GM12878 (cell line): ENCODE results near the gene LRRC14B. TPM values are rescaled to one million over a fixed set of nuclear protein-coding genes. Genes with fewer than 3 reads are reported as not detected.
"Not testable (repeated sequence)": the region's sequence is repeated elsewhere in the genome, so short reads cannot be mapped to it uniquely, and the experiment has no call there.

Source experiments
- ATAC-seq: fragments of 200-7000 bp; cut with Tn5 transposase; 3 replicates; pipeline ENCODE4 v1.9.1; 2020; ENCODE audit warnings: mild to moderate bottlenecking, moderate library complexity
- BruUV-seq: library from RNA; stranded (reverse); fragments of 400-500 nt; replicated peaks from 2 replicates; lab custom pipeline; 2021; lab: Mats Ljungman, UMichigan
- CTCF ChIA-PET: fragments of 300-600 bp; sonication (Branson Sonifier 250); formaldehyde crosslinking; extraction: SDS; loops from one replicate; lab custom pipeline; 2021; ENCODE audit warnings: inconsistent platforms; lab: Yijun Ruan, JAX
- POLR2A ChIA-PET: fragments of 350-600 bp; formaldehyde crosslinking; extraction: SDS; loops from one replicate; lab custom pipeline; 2021; ENCODE audit warnings: inconsistent platforms; lab: Charles Lee
- RAD21 ChIA-PET: fragments of 300-600 bp; sonication (Branson Sonifier 250); formaldehyde crosslinking; loops from one replicate; lab custom pipeline; 2023; ENCODE audit warnings: antibody characterized with exemption; ENCODE audit not compliant: unreplicated experiment; lab: Charles Lee
- SMC1A ChIA-PET: fragments of 300-600 bp; sonication (Branson Sonifier 250); formaldehyde crosslinking; loops from one replicate; lab custom pipeline; 2023; ENCODE audit not compliant: unreplicated experiment, uncharacterized antibody; lab: Charles Lee
- DNase-seq: peaks from one replicate; pipeline ENCODE4 v3.0.0-alpha.2; 2011; ENCODE audit warnings: low read depth, low spot score
- FAIRE-seq: peaks from 3 replicates; lab custom pipeline; 2011; peaks lifted over from hg19 to GRCh38; lab: Jason Lieb, UNC
- H2AFZ ChIP-seq: 2 replicates; pipeline ENCODE4 v1.6.0; 2011; ENCODE audit warnings: low read depth, low read length, control low read depth; ENCODE audit not compliant: control insufficient read depth
- H3K27ac ChIP-seq: 2 replicates; pipeline ENCODE4 v1.5.1; 2011; ENCODE audit warnings: control low read depth; ENCODE audit not compliant: control insufficient read depth, insufficient read depth
- H3K27me3 ChIP-seq, 2 experiments: replicated peaks in 1 of 2; 2 replicates each; pipeline versions ENCODE4 v1.6.0 to v1.6.1; 2011; ENCODE audit warnings: low read length in 1 of 2; ENCODE audit not compliant: control insufficient read depth in 2 of 2, insufficient read depth in 2 of 2
- H3K36me3 ChIP-seq, 2 experiments: 2 replicates each; pipeline ENCODE4 v1.5.1; 2011; ENCODE audit warnings: low read length in 1 of 2; ENCODE audit not compliant: control insufficient read depth in 2 of 2, insufficient read depth in 2 of 2
- H3K4me1 ChIP-seq: 2 replicates; pipeline ENCODE4 v1.6.1; 2011; ENCODE audit warnings: mild to moderate bottlenecking, low read length, moderate library complexity, mixed read lengths; ENCODE audit not compliant: control insufficient read depth, insufficient read depth
- H3K4me2 ChIP-seq: 2 replicates; pipeline ENCODE4 v1.6.0; 2011; ENCODE audit warnings: control low read depth; ENCODE audit not compliant: control insufficient read depth, insufficient read depth
- H3K4me3 ChIP-seq: fragments of 200-600 bp; sonication (generic); 2 replicates; pipeline ENCODE4 v1.5.1; 2016
- H3K79me2 ChIP-seq: 2 replicates; pipeline ENCODE4 v1.6.0; 2011; ENCODE audit warnings: low read length; ENCODE audit not compliant: control insufficient read depth, insufficient read depth
- H3K9ac ChIP-seq: 2 replicates; pipeline ENCODE4 v1.8.0; 2011; ENCODE audit warnings: low read length, control low read depth, mixed read lengths; ENCODE audit not compliant: control insufficient read depth, insufficient read depth
- H3K9me3 ChIP-seq: replicated peaks from 3 replicates; pipeline ENCODE4 v1.5.1; 2011; ENCODE audit warnings: mild to moderate bottlenecking, low read length; ENCODE audit not compliant: control insufficient read depth, insufficient read depth
- H4K20me1 ChIP-seq: 2 replicates; pipeline ENCODE4 v1.6.0; 2011; ENCODE audit not compliant: control insufficient read depth, insufficient read depth
- WGBS: methylation state at CpG from one replicate; pipeline ENCODE4 v1.1.6; 2016; ENCODE audit warnings: low lambda C conversion rate; ENCODE audit not compliant: insufficient replicate concordance, insufficient coverage; ENCODE audit errors: missing lambda C conversion rate; 5-methylcytosine and 5-hydroxymethylcytosine counted together
- in situ Hi-C: fragments of 300-500 bp; cut with MboI; formaldehyde crosslinking; loops from 9 replicates; pipeline ENCODE4 v1.14.3; 2018; ENCODE audit warnings: mixed read lengths
- intact Hi-C: fragments of 100-400 bp; cut with micrococcal nuclease; formaldehyde crosslinking; loops from one replicate; pipeline ENCODE4 v1.14.2; 2022; ENCODE audit not compliant: unreplicated experiment
- polyA plus RNA-seq, 11 experiments: library from polyadenylated mRNA; depleted of rRNA in 4 of 11; unstranded in 6 of 11; stranded (reverse) in 5 of 11; fragments of >200 nt; fragmentation: Nextera tagmentation in 4 of 11; fragmentation: Illumina TruSeq in 1 of 11; extraction: Ambion mirVana in 4 of 11; extraction: Trizol in 1 of 11; gene quantifications; 1 replicate in 1 of 11; 2 replicates in 10 of 11; pipeline versions ENCODE4 v1.2.1 to v1.2.3, GENCODE V29; 2011 to 2016; ENCODE audit warnings: inconsistent platforms in 2 of 11, missing spikeins in 2 of 11, low read depth in 1 of 11
- total RNA-seq, 4 experiments: library from RNA; depleted of rRNA in 3 of 4; stranded (reverse); fragments of >200 nt in 3 of 4; fragmentation: Illumina TruSeq in 1 of 4; extraction: Trizol in 1 of 4; gene quantifications; 2 replicates each; pipeline versions ENCODE4 v1.2.1 to v1.2.3, GENCODE V29; 2013 to 2021

Gene LRRC14B
- total and polyA plus RNA-seq, 10 of the 15 experiments (the other 5 are each of a cell fraction or from before 2014, with no cell fraction given) = 0.06 to 0.31 (median 0.13) TPM; not detected in 5

GRCh38 chr5:240550-240949 is 49.3 kb downstream of the LRRC14B start:
- in situ Hi-C loops, ATAC-seq, H3K9me3 ChIP-seq, FAIRE-seq, H3K4me3 ChIP-seq, BruUV-seq, SMC1A ChIA-PET, H3K27me3 ChIP-seq, H3K9ac ChIP-seq, H3K4me1 ChIP-seq, RAD21 ChIA-PET, H3K79me2 ChIP-seq, POLR2A ChIA-PET, intact Hi-C loops, H4K20me1 ChIP-seq, CTCF ChIA-PET, DNase-seq, H3K4me2 ChIP-seq, H2AFZ ChIP-seq, H3K27ac ChIP-seq: not testable (repeated sequence)
- H3K36me3 ChIP-seq = peaks cover 2 to 14% of the 10 kb centered on the region in 2 experiments; a peak in 3 of 4 replicates
- WGBS = 97% methylated on average over 7 of the region's 7 CpGs

- H3K9me3 ChIP-seq, H2AFZ ChIP-seq, H3K79me2 ChIP-seq, in situ Hi-C loops, intact Hi-C loops, H3K4me2 ChIP-seq, H3K4me1 ChIP-seq, RAD21 ChIA-PET, ATAC-seq, CTCF ChIA-PET, H3K4me3 ChIP-seq, DNase-seq, H3K27me3 ChIP-seq, SMC1A ChIA-PET, BruUV-seq, H4K20me1 ChIP-seq, FAIRE-seq, H3K9ac ChIP-seq, H3K27ac ChIP-seq, POLR2A ChIA-PET: not testable (repeated sequence)
- H3K36me3 ChIP-seq = peaks cover 2 to 14% of the 10 kb centered on the region in 2 experiments; a peak in 3 of 4 replicates
- 97% methylated on average over 13 of the region's 13 CpGs for WGBS
Measured at GRCh38 chr5:241045-241669, 49.9 kb downstream of the LRRC14B start.

DNA sequence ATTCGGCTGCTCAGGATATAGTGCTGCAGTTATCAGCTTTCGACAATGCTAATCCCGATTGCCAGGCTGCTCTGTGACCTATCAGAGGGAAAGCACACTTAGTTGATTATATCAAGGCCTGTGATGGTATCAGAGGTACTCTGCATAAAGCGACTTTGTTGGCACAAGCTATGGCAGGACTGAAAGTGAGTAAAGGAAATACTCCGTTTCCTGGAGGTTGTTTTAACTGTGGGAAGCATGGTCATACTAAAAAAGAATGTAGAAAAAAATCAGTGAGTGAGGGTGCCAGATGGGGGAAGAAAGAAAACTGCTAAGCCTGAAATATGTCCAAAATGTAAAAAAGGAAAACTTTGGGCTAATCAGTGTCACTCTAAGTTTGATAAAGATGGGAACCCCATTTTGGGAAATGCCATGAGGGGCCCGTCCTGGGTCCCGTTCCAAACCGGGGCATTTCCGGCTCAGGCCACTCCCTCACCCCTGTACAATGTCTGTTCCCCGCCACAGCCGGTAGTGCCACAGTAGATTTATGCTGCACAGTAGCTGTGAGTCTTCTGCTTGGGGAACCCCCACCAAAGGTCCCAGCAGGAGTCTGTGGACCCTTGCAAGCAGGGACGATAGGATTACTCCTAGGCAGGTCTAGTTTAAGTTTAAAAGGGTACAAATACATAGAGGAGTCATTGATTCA is 52.5 kb downstream of the LRRC14B start:
- H3K36me3 ChIP-seq = peaks cover 2 to 14% of the 10 kb centered on the region in 2 experiments; a peak in 3 of 4 replicates
- intact Hi-C loops, H3K79me2 ChIP-seq, ATAC-seq, H3K4me2 ChIP-seq, DNase-seq, FAIRE-seq, H3K27me3 ChIP-seq, BruUV-seq, POLR2A ChIA-PET, H3K9me3 ChIP-seq, in situ Hi-C loops, H3K9ac ChIP-seq, H3K27ac ChIP-seq, H3K4me1 ChIP-seq, H4K20me1 ChIP-seq, H3K4me3 ChIP-seq, H2AFZ ChIP-seq, RAD21 ChIA-PET: not testable (repeated sequence)
- ChIA-PET SMC1A (interaction anchor here (1.7 kb wide), 1 partner anchor 39 kb away, joined by 4 read pairs; no protein-coding TSS in a partner anchor), CTCF (interaction anchor here (1.0 kb wide), 1 partner anchor 658 kb away, joined by 3 read pairs; no protein-coding TSS in a partner anchor)
- 80% methylated on average over 12 of the region's 12 CpGs for WGBS

- H3K4me2 ChIP-seq, H3K27me3 ChIP-seq, DNase-seq, CTCF ChIA-PET, POLR2A ChIA-PET, H3K9me3 ChIP-seq, H3K9ac ChIP-seq, intact Hi-C loops, in situ Hi-C loops, BruUV-seq, H4K20me1 ChIP-seq, H3K27ac ChIP-seq, H3K79me2 ChIP-seq, FAIRE-seq, H3K4me3 ChIP-seq, RAD21 ChIA-PET, SMC1A ChIA-PET, ATAC-seq, H2AFZ ChIP-seq, H3K4me1 ChIP-seq, H3K36me3 ChIP-seq: not testable (repeated sequence)
- 99% methylated on average over 5 of the region's 5 CpGs for WGBS
Measured at GRCh38 chr5:245717-246116, 54.4 kb downstream of the LRRC14B start.
